ENCODE data around the gene BACE1. TPM values are rescaled to one million over a fixed set of nuclear protein-coding genes. Genes with fewer than 3 reads are reported as not detected.
"Not testable (repeated sequence)": the region's sequence is repeated elsewhere in the genome, so short reads cannot be mapped to it uniquely, and the experiment has no call there.

BACE1 gene
- total RNA-seq, 1 donor from 2014 or later = 0.40 TPM

DNA sequence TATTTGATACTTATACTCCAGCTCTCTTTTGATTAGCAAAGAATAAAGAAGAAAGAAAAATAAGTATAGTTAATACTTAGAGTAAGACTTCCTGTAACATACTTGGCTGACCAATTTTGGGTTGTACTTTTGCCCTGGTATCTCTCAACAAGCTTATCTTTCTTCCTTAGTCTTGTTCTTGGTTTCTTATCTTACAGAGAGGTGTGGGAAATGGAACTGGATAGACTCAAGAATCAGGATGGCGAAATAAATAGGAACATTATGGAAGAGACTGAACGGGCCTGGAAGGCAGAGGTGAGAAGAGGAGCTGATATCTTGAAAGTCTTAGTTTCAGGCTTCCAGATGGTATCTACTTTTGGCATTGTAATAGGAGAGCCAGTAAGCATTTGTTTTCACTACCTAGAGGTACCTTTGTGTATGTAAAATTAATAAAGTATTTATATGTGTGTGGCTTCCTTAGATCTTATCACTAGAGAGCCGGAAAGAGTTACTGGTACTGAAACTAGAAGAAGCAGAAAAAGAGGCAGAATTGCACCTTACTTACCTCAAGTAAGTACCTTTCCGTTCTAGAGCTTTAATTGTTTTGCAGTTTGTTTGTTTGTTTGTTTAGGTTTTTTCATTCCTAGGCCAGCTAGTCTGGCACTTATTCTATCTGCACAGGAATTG lies 36.2 kb downstream of the BACE1 start:
- Mint-ChIP-seq H3K27ac (peak overlapping the region; percentile 51), H3K9me3 (no peaks in the 10 kb centered on the region), H3K27me3 (no peaks in the 10 kb centered on the region), H3K4me3 (no peak overlapping the region), H3K4me1 (peaks cover 7% of the 10 kb centered on the region), H3K36me3 (ENCODE audit: low read depth) (peaks cover 30% of the 10 kb centered on the region)
- no peak for DNase-seq
- intact Hi-C loops (cut with micrococcal nuclease) = no loop called here

DNA sequence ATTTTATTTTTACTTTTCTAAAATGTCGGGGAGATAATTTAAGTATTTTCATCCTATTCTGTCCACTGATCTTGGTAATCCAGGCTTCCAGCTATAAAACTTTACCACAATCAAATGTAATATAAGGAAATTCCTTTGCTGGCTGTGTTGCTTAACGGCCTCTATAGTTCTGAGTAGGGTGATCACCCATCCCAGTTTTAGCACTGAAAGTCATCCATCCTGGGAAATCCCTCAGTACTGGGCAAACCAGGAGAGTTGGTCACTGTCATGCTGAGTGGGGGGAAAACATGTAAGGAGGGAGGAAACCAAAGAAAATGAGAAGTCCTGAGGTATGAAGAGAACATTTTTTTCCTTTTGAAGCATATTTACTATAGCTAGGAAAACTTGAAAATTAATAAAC lies 37.7 kb downstream of the BACE1 start:
- Mint-ChIP-seq H3K4me1 (peaks cover 7% of the 10 kb centered on the region), H3K9me3 (no peaks in the 10 kb centered on the region), H3K4me3 (no peak overlapping the region), H3K27ac (no peak overlapping the region), H3K36me3 (ENCODE audit: low read depth) (peaks cover 32% of the 10 kb centered on the region), H3K27me3 (no peaks in the 10 kb centered on the region)
- no peak for DNase-seq
- intact Hi-C loops (cut with micrococcal nuclease) = no loop called here

DNA sequence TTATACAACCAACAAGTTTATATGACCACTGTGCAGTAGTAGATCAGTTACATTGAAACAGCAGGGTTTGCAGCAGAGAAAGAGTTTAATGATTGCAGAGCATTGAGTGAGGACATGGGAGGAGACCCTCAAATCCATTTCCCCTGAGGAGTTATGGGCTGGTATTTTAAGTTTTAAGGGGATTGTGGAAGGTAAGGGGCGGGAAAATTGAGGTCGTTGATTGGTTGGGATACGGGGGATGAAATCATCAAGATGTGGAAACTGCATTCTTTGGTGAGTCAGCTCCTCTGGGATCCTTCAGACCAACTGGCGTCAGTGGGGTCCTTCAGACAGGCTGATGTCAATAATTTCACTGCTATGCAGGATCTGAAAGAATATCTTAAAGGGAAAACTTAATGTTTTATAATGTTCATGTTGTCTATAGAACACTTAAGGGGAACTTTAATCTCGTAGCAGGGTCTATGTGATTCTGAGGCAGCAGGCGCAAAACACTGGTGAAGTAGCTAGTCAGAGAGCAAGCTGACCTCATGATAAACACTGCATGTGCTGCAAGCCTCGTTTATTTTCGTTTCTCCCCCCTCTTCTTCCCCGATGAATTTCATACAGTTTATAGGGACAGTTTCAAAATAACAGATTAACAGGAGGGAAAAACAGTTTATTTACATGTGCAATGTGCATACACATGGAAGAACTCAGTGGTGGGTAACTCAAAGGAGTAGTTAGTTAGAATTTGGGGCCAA lies 42.3 kb downstream of the BACE1 start:
- no peak for DNase-seq
- peaks cover 16% of the 10 kb centered on the region for H3K36me3 Mint-ChIP-seq (ENCODE audit: low read depth)
- intact Hi-C loops (cut with micrococcal nuclease) = no loop called here
- no peaks in the 10 kb centered on the region for H3K27me3 Mint-ChIP-seq
- no peaks in the 10 kb centered on the region for H3K9me3 Mint-ChIP-seq
- H3K4me3 Mint-ChIP-seq = no peak overlapping the region
- no peak overlapping the region for H3K27ac Mint-ChIP-seq
- H3K4me1 Mint-ChIP-seq = no peaks in the 10 kb centered on the region

DNA sequence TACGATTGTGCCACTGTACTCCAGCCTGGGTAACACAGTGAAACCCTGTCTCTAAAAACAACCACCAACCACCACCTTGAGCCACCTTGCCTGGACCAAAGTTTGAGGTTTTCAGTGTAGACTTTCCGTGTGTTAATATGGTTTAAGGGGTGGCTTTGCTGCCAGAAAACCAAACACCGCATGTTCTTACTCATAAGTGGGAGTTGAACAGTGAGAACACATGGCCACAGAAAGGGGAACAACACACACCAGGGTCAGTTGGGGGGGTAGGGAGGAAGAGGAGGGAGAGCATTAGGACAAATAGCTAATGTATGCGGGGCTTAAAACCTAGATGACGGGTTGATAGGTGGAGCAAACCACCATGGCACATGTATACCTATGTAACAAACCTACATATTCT lies 43.9 kb downstream of the BACE1 start:
- H3K27me3 Mint-ChIP-seq; intact Hi-C loops (cut with micrococcal nuclease); H3K9me3 Mint-ChIP-seq; H3K4me1 Mint-ChIP-seq; DNase-seq; H3K27ac Mint-ChIP-seq; H3K4me3 Mint-ChIP-seq: not testable (repeated sequence)
- H3K36me3 Mint-ChIP-seq (ENCODE audit: low read depth) = peaks cover 16% of the 10 kb centered on the region

DNA sequence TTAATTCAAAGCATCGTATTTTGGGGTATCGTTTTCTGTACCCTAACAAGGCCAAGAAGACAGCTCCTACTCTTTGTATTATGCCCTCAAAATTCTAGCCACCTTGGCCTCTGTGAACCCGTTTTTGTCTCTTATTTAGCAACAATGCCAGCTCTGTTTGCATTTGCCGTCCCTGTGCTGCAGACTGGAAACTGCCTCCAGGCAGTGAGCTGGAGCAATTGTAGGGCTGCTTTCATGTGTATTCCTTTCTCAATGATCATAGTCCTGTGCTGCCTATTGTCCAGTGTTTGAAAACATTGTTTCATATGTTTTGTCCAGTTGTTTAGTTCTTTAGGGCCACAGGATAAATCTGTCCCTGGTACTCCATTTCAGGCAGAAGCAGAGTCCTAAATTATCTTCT lies 44.8 kb downstream of the BACE1 start:
- H3K4me3 Mint-ChIP-seq = no peak overlapping the region
- intact Hi-C loops (cut with micrococcal nuclease) = no loop called here
- H3K27ac Mint-ChIP-seq = no peak overlapping the region
- DNase-seq = no peak
- H3K36me3 Mint-ChIP-seq (ENCODE audit: low read depth) = peaks cover 17% of the 10 kb centered on the region
- H3K9me3 Mint-ChIP-seq = no peaks in the 10 kb centered on the region
- no peaks in the 10 kb centered on the region for H3K27me3 Mint-ChIP-seq
- H3K4me1 Mint-ChIP-seq = no peaks in the 10 kb centered on the region

DNA sequence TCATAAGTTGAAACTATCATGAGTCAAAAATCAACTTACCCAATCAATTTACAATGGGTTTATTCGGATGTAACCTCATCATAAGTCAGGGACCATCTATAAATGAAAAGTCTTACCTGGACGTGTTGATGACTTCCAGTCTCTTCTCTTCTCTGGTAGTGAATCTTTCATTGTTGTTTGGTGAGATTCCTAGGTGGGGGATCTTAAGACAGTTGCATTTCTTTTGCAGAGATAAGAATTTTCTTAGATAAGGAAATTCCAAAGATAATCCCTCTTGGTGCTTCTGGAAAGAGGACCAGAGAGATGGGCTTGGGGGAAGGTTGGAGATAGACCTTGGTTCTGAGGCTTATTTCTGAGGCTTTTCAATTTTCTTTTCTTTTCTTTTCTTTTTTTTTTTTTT lies 46.2 kb downstream of the BACE1 start:
- no peak for DNase-seq
- intact Hi-C loops (cut with micrococcal nuclease) = no loop called here
- Mint-ChIP-seq H3K9me3 (no peaks in the 10 kb centered on the region), H3K27ac (no peak overlapping the region), H3K36me3 (ENCODE audit: low read depth) (peaks cover 12% of the 10 kb centered on the region), H3K27me3 (no peaks in the 10 kb centered on the region), H3K4me1 (no peaks in the 10 kb centered on the region), H3K4me3 (no peak overlapping the region)

DNA sequence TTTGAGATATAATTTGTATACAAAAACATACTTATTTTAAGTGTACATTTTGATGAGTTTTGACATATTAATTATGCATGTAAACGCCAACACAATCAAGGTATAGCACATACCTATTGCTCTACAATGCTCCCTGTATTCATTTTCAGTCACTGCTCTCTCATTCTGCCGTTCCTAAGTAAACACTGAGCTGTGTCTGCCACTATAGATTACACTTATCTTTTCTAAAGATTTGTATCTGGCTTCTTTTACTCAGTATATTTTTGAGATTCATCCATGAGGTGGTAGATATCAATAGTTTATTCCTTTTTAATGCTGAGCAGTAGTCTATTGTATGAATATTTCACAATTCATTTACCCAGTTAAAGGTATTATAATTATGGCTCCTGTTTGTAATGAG lies 50.3 kb downstream of the BACE1 start:
- no peaks in the 10 kb centered on the region for H3K4me1 Mint-ChIP-seq
- intact Hi-C loops (cut with micrococcal nuclease) = no loop called here
- H3K27ac Mint-ChIP-seq = no peak overlapping the region
- H3K4me3 Mint-ChIP-seq = no peak overlapping the region
- no peaks in the 10 kb centered on the region for H3K9me3 Mint-ChIP-seq
- H3K36me3 Mint-ChIP-seq (ENCODE audit: low read depth) = peaks cover 4% of the 10 kb centered on the region
- no peaks in the 10 kb centered on the region for H3K27me3 Mint-ChIP-seq
- no peak for DNase-seq

DNA sequence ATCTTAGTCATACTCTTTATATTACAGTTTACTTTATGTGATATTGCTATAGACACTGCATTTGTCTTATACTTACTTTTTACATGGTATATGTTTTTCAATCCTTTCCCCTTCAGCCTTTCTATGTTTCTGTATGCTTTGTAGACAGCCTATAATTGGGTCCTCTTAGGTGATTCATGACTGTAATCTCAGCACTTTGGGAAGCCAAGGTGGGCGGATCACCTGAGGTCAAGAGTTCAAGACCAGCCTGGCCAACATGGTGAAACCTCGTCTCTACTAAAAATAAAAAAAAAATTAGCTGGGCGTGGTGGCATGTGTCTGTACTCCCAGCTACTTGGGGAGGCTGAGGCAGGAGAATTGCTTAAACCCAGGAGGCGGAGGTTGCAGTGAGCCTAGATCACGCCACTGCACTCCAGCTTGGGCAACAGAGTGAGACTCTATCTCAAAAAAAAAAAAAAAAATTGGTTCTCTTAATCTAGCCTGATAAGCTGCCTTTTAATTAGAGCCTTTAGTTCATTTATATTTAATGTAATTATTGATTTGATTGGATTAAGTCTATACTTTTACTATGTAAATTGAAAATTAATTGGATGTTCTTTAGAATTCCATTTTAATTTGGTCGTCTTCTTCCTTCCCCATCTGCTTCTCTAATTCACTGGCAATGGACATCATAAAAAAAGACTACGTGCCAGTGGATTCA lies 51.3 kb downstream of the BACE1 start:
- intact Hi-C loops (cut with micrococcal nuclease); H3K4me3 Mint-ChIP-seq; DNase-seq; H3K9me3 Mint-ChIP-seq; H3K27ac Mint-ChIP-seq; H3K4me1 Mint-ChIP-seq; H3K36me3 Mint-ChIP-seq (ENCODE audit: low read depth); H3K27me3 Mint-ChIP-seq: not testable (repeated sequence)

DNA sequence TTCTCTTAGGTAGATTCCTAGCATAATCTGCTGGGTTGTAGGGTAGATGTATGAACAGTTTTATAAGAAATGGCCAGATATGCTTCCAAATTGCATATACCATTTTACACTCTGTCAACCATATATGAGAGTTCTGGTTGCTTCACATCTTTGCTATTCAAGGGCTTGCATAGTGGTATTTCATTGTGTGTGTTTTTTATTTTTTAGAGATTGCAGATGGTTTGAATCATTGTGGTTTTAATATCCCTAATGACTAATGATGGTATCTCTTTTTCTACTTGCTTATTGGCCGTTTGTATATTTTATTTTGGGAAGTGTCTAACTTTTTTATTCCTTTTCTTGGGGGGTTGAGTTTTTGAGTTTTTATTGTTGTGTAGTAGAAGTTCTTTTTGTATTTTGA lies 56.6 kb downstream of the BACE1 start:
- Mint-ChIP-seq H3K4me1 (peaks cover 4% of the 10 kb centered on the region), H3K9me3 (no peaks in the 10 kb centered on the region), H3K4me3 (no peak overlapping the region), H3K27me3 (no peaks in the 10 kb centered on the region), H3K27ac (no peak overlapping the region), H3K36me3 (ENCODE audit: low read depth) (peaks cover 3% of the 10 kb centered on the region)
- intact Hi-C loops (cut with micrococcal nuclease) = no loop called here
- DNase-seq = no peak

DNA sequence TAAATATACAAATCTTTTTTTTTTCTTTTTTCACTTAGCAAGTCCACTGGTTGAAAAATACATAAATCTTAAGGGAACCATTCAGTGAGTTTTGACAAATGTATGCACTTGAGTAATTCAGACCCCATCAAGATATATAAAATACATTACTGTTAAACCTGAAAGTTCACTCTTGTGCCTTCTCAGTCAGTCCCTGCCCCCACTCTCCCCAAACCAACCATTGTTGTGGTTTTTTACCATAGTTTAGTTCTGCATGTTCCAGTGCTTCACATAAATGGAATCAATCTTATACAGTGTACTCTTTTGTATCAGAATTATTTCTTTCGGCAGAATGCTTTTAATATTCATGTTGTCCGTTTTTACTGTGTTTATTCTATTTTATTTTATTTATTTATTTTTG lies 57.5 kb downstream of the BACE1 start:
- Mint-ChIP-seq H3K27me3 (no peaks in the 10 kb centered on the region), H3K4me3 (no peak overlapping the region), H3K9me3 (no peaks in the 10 kb centered on the region), H3K36me3 (ENCODE audit: low read depth) (peaks cover 7% of the 10 kb centered on the region), H3K27ac (no peak overlapping the region), H3K4me1 (peaks cover 4% of the 10 kb centered on the region)
- intact Hi-C loops (cut with micrococcal nuclease) = no loop called here
- DNase-seq = no peak

DNA sequence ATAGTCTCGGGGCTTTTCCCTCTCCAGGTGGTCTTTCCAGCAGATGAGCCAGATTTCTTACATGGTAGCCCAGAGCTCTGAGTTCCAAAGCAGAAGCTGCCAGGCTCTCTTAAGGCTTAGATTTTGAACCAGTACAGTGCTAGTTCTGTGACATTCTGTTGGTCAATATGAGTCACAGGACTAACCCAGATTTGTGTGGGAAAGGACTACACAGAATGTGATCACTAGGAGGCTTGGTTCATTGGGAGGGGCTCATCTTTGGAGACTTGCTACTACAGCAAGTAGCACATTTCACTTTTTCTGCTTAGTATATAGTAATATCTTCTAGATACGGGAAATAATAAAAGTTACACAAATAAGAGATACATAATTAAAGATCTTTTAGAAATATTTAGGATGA lies 59.5 kb downstream of the BACE1 start:
- Mint-ChIP-seq H3K36me3 (ENCODE audit: low read depth) (peaks cover 6% of the 10 kb centered on the region), H3K27ac (no peak overlapping the region), H3K27me3 (no peaks in the 10 kb centered on the region), H3K4me3 (no peak overlapping the region), H3K4me1 (peaks cover 4% of the 10 kb centered on the region), H3K9me3 (no peaks in the 10 kb centered on the region)
- intact Hi-C loops (cut with micrococcal nuclease) = no loop called here
- no peak for DNase-seq

DNA sequence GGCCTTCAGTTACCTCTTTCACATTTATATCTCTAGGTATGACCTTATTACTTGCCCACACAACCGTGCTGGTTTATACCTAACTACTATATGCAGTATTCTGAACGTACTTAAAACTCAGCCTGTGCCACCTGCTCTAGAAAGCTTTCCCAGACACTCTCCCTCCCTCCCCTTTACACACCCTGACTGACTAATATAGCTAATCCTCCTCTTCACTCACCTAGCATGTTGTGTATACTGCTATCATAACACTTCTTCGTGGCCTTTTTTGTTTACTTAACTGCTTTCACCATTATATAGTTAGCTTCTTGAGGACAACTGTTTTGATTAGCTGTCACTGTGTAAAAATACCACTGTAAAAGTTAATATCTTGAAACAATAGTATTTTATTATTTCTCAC lies 60.1 kb downstream of the BACE1 start:
- no peaks in the 10 kb centered on the region for H3K27me3 Mint-ChIP-seq
- H3K27ac Mint-ChIP-seq = no peak overlapping the region
- no peak overlapping the region for H3K4me3 Mint-ChIP-seq
- H3K4me1 Mint-ChIP-seq = peaks cover 4% of the 10 kb centered on the region
- peaks cover 6% of the 10 kb centered on the region for H3K36me3 Mint-ChIP-seq (ENCODE audit: low read depth)
- no peak for DNase-seq
- intact Hi-C loops (cut with micrococcal nuclease) = no loop called here
- H3K9me3 Mint-ChIP-seq = no peaks in the 10 kb centered on the region

DNA sequence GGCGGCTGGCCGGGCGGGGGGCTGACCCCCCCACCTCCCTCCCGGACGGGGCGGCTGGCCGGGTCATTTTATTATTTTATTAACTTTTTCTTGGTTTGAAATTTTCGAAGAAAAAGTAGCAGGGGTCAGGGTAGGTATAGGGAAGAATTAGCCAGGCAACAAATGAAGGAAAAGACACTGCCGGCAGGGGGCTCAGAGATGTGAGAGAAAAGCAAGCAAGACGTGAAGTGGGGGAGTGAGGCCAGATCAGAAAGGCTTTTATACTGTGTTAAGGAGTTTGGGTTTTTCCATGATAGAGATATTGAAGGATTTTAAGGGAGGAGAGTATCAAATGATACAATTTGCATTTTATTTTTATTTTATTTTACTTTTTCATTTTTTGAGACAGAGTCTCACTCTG lies 64.5 kb downstream of the BACE1 start:
- H3K27ac Mint-ChIP-seq = no peak overlapping the region

DNA sequence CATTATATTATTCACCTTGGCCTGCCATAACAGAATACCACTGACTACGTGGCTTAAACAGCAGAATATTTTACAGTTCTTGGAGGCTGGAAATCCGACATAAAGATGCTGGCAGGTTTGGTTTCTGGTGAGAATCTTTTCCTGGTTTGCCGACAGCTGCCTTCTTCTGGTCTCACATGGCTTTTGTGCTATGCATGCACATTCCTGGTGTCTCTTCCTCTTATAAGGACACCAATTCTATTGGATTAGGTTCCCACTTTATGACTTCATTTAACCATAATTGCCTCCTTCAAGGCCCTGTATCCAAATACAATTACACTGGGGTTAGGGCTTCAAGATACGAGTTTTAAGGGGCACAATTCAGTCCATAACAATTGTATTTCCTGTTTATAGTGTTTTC lies 66.5 kb downstream of the BACE1 start:
- intact Hi-C loops (cut with micrococcal nuclease) = no loop called here
- no peak overlapping the region for H3K27ac Mint-ChIP-seq
- no peak overlapping the region for H3K4me3 Mint-ChIP-seq
- no peaks in the 10 kb centered on the region for H3K9me3 Mint-ChIP-seq
- H3K4me1 Mint-ChIP-seq = no peaks in the 10 kb centered on the region
- H3K27me3 Mint-ChIP-seq = no peaks in the 10 kb centered on the region
- peaks cover 30% of the 10 kb centered on the region for H3K36me3 Mint-ChIP-seq (ENCODE audit: low read depth)
- no peak for DNase-seq

More for the DNA sequence above, 64.5 kb downstream of the BACE1 start:
- peaks cover 21% of the 10 kb centered on the region for H3K36me3 Mint-ChIP-seq (ENCODE audit: low read depth)
- no peaks in the 10 kb centered on the region for H3K27me3 Mint-ChIP-seq
- H3K9me3 Mint-ChIP-seq = no peaks in the 10 kb centered on the region
- intact Hi-C loops (cut with micrococcal nuclease) = no loop called here
- H3K4me3 Mint-ChIP-seq = no peak overlapping the region
- H3K4me1 Mint-ChIP-seq = peaks cover 4% of the 10 kb centered on the region
- no peak for DNase-seq
